ENCODE results near the gene ARHGEF19.
"Not testable (repeated sequence)": the region's sequence is repeated elsewhere in the genome, so short reads cannot be mapped to it uniquely, and the experiment has no call there.

The ARHGEF19 gene

DNA sequence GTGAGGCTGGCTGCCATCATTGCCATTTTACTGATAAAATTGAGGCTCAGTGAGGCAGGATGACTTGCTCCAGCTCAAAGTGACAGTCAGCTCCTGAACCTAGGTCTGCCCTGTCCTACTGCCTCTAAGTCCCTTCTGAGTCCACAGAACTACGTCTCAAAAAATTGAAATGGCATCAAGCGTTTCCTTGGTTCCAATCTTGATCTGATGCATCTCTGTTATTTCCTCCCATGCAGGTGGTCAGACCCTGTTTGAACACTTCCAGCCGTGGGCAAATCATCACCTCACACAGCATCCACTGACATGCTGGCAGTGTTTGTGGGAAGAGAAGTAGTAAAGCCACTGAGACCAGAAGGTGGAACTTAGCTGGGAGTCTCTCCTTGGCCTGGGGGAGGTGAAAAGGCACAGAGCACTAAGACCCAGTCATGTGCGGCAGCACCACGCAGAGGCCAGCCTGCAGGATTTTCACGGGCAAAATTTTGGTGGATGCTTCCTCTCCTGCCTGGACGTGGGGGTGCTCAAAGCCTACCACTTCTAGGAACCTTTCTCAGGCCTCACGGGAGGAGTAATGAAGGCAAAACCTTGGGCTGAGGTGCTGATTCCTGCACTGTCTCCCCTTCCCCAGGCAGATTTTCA, 32.3 kb upstream of the ARHGEF19 start:
- DNase-seq = peak; percentile 24

DNA sequence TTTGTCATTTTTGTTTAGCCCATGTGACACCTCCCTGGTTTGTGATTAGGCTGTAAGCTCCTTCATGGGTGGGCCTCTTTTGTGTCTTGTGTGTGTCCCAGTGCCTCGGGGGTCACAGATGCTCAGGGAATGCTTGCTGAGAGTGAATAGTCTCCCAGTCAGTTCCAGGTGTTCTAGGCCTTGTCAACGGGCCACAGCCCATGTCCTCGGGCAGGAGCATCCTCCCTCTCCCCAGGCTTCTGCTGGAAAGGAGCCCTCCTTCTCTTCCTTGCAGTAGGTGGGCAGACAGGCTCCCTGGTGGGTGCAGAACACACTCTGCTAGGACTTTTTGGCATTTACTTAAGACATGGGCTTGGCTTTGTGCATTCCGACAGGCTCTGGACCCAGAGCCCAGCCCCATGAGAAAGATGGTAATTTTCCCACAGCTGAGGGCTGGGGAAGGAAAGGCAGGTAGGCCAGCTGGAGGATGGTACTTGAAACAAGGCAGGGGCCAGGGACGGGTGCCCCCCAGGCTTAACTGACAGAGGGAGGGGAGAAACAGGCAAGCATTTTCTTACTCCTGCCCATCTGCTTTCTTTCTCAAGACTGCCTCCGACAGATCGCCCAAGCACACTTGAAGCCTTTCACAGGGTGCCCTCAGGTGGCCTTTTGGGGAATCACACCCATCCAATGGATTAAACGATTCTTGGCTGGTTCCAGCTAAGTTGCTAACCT, 31.6 kb upstream of the ARHGEF19 start:
- DNase-seq = peak; percentile 58

DNA sequence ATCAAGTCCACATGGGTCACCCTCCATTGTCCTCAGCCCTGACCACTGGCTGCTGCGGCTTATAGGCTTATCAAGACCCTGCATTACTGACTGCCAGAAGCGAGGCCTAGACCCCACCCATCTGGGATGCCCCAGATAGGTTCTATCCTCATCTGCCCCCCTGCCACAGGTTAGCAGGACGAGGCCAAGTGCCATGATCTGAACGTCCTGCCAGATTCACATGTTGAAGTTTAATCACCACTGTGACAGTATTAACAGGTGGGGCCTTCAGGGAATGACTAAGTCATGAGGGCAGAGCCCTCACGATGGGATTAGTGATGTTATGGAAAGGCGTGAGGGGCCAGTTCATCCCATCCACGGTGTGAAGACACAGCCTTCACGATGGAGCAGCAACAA, 30.8 kb upstream of the ARHGEF19 start:
- DNase-seq = no peak

DNA sequence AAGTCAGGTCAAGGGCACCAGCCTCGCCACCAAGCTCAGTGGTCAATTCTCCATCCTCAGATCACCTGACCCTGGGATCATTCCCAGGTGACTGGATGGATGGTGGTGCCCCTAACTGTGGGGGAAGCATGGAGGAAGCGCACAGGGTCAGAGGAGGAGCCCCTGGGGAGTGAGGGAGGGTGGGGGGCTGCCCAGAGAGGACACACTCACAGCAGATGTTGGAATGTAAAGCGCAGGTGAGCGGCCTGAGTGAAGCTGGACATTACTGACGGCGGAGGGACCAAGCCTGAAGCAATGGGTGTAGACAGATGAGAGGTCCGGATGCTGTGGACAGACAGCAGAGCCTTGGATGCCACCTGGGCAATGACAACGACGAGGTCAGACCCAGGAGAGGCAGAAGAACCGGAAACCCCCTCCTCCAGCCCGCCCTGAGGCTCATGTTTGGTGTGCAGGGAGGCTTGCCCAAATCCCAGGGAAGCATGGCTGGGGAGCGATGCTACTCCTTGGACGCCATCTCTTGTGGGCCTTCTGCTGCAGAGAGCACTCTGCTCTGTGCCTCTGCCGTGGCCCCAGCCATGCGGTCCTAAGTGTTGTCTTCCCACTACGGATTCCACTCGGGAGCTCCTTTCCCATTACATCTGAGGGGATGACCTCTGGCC, 30.2 kb upstream of the ARHGEF19 start:
- DNase-seq = no peak

DNA sequence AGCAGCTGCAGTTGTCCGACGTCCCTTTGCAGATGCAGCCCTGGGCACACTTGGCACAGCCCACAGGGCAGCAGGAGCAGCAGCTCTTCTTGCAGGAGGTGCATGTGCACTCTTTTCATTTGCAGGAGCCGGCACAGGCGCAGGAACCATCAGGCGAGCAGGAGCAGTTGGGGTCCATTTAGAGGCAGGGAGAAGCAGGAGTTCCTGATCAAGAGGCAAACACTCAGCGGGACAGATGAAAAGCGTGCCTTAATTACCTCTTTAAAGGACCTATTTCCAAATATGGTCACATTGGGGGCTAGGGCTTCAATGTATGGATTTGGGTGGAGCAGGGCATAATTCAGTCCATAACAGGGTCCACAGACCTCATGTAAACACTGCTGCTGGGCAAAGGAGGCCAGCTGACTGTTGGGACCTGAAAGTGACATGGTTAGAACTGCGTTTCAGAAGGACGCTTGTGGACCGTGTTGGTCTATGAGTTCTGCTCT, 28.8 kb upstream of the ARHGEF19 start:
- no peak for DNase-seq

DNA sequence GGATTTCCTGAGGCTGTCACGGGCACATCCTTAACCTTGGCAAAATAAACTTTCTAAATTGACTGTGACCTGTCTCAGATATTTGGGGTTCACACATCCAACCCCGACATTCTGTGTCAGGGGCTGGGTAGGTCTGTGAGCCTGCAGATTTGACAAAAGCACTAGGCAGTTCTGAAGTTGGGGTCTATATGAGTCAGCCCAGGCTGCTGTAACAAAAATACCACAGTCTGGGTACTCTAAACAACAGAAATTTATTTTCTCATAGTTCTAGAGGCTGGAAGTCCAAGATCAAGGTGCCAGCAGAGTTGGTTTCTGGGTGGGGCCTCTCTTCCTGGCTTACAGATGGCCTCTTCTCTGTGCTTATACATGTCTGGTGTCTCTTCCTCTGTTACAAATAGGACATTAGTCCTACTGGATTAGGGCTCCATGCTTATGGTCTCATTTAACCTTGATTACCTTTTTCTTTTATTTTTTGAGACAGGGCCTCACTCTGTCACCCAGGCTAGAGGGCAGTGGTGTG, 27.6 kb upstream of the ARHGEF19 start:
- no peak for DNase-seq

DNA sequence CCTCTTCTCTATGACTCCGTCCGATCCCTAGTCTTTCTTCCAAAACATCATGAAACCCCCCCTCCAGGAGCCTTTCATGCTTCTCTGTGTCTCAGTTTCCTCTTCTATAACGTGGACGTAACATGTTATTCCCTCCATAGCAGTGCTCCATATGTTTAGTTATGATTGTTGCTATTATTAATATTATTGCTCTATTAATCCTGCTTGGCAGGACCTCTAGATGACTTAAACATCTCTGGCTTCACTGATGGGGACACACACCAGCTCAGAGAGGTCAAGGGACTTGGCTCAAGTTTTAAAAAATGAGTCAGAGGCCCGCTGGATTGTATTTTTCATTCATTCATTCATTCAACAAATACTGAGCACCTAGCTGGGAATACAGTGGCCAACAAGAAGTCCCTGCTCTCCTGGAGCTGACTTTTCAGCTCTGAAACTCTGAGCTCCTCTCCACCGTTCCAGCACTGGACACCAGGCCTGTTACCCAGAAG, 24.9 kb upstream of the ARHGEF19 start:
- no peak for DNase-seq

DNA sequence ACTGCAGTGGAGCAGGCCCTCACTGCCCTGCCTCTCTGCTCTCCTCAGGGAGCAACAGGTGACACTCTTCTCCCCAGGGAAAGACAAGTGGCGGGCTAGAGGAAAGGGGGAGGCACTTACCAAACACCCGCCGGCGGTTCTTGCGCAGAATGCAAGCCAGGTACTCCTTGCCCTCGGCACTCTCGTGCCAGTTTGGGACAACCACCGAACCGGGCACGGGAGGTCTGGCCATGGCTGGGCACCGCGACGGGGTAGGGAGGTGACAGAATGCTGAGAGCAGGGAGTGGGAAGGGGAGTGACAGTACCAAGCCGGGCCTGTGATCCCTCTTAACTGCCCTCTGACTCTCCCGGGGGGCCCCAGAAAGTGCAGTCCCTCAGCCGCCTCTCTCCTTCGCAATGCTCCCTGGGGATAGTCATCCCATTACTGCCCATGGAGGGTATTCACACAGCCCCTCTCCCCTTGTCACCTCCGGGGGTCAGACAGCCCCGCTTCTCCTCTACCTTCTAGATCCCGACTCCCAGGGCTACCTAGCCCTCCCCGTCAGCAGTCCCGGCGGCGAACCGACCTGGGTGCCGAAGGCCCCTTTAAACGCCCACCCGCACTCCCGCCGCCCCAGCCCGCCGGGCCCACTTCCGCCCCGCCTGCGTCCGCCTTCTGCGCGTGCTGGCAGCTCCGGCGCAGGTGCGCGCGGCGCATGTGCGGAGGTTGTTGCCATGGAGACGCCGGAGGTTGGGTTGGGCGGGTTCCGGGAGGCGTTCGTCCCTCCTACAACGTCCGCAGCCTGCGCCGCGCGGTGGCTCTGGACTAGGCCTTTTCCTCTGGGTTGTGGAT, 24.3 kb upstream of the ARHGEF19 start, which contains the start of gene CPLANE2:
Gene CPLANE2 (minus strand): TSS at position 673 of the 832 bp plus-strand sequence. CDS start 441 bp downstream, at position 232.
- peak; percentile 76 for DNase-seq

DNA sequence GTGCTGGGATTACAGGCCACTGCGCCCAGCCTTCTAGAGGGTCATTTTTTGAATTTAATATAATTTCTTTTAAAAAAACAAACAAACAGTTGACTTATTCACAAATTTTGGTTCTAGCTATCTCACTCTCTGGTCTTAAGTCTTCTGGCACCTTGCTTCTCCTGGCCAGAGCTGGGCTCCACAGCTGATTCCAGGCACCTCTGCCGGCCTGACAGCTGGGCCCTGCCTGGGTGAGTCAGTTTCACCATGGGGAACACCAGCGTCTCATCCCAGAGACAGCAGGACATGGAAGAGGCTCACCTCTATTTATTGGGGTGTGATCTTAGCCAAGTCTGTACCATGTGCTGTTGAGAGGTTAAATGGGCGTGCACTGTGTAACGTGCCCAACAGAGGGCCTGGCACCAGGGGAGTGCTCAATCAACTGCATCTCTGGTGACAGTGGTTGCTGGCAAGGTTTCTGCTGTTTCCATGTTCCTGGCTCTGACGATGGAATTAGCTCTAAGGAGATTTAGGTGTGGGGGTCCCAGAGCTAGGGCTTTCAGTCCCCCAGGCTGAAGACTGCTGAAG, 23.6 kb upstream of the ARHGEF19 start:
- DNase-seq = no peak

DNA sequence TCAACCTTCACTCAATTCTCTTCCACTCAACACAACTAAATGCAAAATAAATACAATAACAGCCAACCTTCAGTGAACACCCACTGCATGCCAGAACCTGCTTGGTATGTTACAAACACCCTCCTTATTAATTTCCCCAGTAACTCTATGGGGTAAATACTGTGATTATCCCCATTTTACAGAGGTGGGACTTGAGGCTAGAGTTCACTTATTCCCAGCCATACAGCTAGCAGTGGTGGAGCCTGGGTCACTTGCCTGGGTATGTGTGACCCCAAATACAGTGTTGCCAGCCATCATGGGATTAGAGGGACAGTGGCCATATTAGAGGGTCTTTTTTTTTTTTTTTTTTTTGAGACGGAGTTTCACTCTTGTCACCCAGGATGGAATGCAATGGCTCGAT, 22.9 kb upstream of the ARHGEF19 start:
- no peak for DNase-seq

DNA sequence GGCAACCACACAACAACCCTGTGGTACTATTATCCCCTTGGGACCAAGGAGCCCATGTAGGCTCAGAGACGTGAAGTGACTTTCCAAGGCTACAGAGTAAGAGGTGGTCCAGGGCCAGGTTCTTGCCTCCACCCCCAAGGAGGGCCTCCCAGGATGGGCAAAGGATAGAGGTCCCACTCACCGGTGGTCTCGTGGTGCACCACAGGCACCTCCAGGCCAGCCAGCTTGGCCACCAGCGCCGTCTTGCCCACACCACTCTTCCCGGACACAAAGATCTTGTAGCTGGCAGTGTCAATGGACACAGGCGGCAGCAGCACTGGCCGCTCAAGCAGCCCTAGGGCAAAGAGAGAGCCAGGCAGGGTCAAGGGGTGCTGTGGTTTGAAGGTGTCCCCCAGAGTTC, 21.0 kb upstream of the ARHGEF19 start:
- DNase-seq = no peak

DNA sequence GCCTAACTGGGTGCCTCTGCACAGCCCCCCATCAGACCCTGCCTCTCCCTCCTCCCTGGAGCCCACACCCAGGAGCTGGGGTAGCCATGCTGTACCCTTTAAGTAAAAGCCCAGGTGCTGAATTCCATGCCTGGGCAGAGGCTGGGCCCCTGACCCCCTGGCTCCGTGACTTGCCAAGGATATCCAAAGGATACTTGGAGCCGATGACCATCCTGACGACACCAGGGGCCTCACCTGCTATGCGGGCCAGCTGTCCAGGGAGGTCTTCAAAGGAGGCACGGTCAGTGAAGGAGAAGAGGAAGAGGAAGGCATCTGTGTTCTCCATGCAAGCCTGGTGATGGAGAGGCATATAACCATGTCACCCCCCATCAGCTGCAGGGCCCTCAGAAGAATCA, 19.9 kb upstream of the ARHGEF19 start:
- no peak for DNase-seq

DNA sequence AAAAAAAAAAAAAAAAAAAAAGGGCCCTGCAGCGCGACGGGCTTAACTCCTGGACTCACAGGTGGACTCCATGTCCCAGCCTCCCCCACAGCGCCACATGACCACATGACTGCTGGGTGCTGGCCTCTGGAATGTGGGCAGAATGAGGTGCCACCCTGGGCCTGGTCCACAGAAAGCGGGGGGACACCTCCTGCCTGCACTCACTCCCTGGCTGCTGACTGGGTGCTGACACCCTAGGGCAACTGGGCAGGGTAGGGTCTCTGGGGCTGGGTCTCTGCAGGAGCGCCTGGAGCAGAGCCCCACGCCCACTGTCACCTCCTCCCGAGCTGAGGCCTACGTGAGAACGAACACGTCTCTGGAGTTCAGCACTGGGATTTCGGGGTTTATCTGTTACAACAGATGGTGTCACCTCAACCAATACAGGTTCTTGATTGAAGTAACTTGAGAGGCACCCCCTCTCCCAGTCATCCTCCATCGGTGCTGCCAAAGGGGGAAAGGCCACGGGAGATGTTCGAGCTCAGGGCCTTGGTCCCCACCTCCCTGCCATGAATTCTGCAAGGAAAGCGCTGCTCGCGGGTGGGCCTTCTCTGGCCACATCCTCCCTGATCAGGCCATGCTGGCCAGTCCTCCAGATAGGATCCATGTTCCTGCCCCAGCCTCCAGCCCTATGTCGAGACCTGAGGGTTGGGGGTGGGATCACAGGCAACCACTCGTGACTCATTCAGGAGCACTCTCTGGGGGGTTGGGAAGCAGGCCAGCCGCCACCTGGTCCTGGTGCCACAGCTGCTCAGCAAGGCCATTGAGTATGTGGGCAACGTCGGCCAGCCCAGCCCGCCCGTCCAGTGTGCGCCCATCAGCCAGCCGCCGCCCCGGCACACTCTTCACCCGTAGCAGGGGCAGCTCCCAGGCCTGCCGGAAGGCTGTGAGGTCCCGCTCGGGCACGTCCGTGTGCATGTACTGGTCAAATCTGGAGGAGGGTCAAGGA, 19.2 kb upstream of the ARHGEF19 start:
- no peak for DNase-seq

DNA sequence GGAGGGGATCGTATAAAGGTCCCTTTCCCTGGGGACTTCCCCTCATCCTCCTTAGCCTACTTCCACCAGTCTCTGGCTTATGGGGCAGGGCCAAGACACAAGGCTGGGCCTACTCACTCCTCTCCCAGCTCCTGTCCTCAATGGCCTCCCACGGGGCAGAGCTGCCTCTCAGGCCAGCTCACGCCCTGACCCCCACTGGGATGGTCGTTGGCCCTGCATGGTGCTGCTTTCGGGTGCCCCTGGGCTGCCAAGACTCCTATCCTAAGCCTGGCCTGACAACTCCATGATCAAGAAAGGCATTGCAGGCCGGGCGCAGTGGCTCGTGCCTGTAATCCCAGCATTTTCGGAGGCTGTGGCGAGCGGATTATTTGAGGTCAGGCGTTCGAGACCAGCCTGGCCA, 18.3 kb upstream of the ARHGEF19 start:
- DNase-seq = no peak

DNA sequence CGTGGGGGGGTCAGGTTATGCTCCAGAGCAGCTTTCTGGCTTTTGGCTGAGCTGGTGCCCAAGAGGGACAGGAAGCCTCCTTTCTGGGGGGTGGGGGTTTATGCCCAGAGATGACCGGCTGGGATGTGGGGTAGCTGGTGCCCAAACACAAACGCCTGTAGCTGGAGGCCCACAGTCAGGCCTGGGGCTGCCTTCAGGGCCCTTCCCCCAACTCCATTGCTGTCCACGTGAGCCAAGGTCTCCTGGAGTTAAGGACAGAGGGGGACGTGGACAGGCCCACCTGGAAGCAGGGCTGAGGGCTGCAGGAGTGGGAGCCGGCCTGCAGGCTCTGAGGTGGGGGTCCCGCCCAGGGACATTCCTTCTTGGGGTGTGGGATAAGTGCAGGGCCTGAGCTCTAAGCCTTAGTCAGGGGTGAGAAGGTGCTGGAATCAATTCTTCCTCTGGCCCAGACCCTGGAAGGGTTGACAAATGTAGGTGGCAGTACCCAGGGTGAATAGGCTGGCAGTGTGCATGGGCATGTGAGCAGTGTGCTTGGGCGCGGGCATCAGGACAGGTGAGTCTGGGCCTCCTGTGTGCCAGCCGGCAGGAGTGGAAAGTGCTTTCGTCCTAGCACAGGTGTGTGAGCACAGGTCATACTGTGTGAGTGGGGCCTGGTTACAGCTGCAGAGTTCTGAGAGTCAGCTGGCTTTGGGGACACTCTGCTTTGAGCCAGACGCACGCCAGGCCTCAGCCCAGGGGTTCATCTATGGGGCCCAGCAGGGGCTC, 17.7 kb upstream of the ARHGEF19 start:
- no peak for DNase-seq

DNA sequence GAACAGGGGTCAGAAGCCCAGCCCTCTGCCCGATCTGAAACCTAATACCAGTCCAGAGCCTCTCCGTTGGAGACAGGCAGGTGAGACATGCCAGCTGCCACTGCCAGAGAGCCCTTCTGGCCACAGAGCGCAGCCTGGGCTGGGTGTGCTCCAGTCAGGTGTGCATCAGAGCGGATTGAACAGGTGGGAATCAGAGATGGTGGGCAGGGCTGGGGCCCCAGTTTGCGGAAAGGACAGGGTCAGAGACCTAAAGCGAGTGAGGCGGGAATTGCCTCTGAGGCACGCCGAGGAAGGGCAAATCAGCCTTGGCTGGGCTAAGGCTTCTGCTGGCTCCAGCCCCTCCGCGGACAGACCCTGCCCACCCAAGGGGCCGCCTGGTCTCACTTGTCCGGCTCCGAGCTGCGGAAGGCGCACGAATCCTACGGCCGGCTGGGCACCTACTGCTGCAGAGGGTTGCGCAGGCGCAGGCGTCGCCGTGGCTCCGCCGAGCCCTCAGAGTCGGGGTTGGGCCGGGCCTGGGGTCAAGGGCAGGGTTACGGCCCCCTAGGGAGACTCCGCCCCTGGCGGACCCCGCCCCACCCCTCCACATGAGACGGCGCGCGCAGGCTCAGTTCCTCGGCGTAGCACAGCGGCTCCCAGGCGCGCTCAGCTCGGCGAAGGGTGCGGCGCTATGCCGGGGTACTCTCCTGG, 14.2 kb upstream of the ARHGEF19 start:
- peak; percentile 77 for DNase-seq

DNA sequence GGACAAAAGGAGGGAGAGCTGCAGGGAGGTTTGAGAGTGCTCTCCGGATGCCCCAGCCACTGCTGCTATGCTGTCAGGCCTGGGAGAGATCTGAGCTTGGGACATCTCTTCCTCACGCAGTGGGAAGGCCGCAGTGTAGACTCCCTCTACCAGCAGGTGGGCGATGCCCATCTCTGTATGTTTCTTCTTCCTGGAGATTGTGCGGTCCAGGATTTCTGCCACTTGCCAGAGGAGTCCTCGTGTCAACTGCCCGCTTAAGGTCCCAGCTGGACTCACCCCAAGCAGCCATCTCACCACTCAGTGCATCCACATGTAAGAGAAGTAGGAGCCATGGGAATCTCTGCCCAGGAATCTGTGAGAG, 13.7 kb upstream of the ARHGEF19 start:
- no peak for DNase-seq

DNA sequence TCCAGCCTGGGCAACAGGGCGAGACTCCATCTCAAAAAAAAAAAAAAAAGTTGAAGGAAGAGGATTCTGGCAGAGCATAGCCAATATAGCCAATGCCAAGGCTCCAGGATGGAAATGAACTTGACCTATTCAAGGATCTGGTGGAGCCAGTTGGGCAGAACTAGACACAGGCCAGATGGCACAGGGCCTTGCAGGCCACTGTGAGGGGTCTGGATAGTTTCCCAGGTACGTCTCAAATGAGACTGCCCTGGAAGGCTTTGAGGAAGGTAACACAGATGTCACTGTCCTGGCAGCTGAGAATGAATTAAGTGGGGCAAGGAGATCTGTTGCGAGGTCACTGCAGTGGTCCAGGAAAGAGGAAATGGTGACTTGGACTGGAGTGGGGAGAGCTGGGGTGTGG, 12.0 kb upstream of the ARHGEF19 start:
- no peak for DNase-seq

DNA sequence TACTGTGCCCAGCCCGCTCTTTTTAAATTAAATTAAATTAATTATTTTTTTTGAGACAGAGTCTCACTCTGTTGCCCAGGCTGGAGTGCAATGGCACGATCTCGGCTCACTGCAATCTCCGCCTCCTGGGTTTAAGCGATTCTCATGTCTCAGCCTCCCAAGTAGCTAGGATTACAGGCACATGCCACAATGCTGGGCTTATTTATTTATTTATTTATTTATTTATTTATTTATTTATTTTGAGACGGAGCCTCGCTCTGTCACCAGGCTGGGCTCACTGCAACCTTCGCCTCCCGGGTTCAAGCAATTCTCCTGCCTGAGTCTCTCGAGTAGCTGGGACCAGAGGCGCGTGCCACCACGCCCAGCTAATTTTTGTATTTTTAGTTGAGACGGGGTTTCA, 10.3 kb upstream of the ARHGEF19 start:
- not testable (repeated sequence) for DNase-seq
